ENCODE results near the gene DHX15. TPM values are rescaled to one million over a fixed set of nuclear protein-coding genes. Genes with fewer than 3 reads are reported as not detected.

DHX15 gene
- total RNA-seq, 2 donors from 2014 or later = 193 to 195 TPM

DNA sequence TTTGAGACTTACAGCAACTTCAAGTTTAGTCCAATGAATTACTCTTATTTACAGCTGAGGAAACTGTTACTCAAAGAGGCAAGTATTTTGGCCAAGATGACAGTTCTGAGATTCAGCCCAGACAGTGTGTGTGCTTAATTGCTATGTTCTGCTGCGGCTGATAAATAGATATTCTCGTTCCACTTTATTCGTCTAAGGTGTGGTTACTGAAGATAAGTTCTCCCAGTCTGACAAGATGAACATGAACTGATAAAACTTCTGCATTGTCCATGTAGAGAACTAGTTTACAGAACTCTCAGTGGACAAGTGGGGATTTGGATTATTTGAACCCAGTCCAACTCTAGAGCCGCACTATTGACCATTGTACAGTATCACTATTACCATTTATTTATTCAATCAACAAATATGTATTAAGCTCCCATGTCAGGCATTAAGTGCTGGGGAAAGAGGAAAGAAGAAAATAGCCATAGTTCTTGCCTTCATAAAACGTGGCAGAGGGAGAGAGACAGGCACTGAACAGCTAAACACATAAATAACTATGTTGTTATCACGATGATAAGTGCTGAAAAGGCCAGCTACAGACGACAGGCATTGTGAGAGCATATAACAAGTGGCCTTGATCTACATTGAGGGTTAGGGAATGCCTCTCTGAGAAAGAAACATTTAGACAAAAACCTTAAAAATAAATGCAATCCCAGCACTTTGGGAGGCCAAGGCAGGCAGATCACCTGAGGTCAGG, 4.0 kb upstream of the DHX15 start:
- no peaks in the 10 kb centered on the region for H3K36me3 ChIP-seq (ENCODE audit: control insufficient read depth, insufficient read depth, low read length)
- H3K9ac ChIP-seq (ENCODE audit: extremely low read depth, low read length, poor library complexity, severe bottlenecking) = no peak overlapping the region
- no peaks in the 10 kb centered on the region for H3K36me3 Mint-ChIP-seq (ENCODE audit: low read depth)
- H3K4me1 Mint-ChIP-seq = no peaks in the 10 kb centered on the region
- WGBS, 2 experiments (ENCODE audit: insufficient coverage in 1 of 2, insufficient read length in 1 of 2) = 87 to 88% methylated on average over 4 to 6 of the region's 7 CpGs
- H3K27me3 Mint-ChIP-seq (ENCODE audit: insufficient read depth) = no peaks in the 10 kb centered on the region
- H3K9me3 ChIP-seq (ENCODE audit: control insufficient read depth, low read length) = peaks cover 24% of the 10 kb centered on the region
- DNase-seq = no peak
- H3K27ac ChIP-seq (ENCODE audit: low read depth, low read length) = no peak overlapping the region
- H3K27ac Mint-ChIP-seq = no peak overlapping the region
- no peak overlapping the region for H3K4me3 ChIP-seq (ENCODE audit: low read length)
- no peaks in the 10 kb centered on the region for H3K27me3 ChIP-seq (ENCODE audit: control insufficient read depth, insufficient read depth, low read length, poor library complexity, severe bottlenecking)
- no peaks in the 10 kb centered on the region for H3K4me1 ChIP-seq (ENCODE audit: control insufficient read depth, insufficient read depth, low read length)
- TF ChIP-seq, protein P1, sequence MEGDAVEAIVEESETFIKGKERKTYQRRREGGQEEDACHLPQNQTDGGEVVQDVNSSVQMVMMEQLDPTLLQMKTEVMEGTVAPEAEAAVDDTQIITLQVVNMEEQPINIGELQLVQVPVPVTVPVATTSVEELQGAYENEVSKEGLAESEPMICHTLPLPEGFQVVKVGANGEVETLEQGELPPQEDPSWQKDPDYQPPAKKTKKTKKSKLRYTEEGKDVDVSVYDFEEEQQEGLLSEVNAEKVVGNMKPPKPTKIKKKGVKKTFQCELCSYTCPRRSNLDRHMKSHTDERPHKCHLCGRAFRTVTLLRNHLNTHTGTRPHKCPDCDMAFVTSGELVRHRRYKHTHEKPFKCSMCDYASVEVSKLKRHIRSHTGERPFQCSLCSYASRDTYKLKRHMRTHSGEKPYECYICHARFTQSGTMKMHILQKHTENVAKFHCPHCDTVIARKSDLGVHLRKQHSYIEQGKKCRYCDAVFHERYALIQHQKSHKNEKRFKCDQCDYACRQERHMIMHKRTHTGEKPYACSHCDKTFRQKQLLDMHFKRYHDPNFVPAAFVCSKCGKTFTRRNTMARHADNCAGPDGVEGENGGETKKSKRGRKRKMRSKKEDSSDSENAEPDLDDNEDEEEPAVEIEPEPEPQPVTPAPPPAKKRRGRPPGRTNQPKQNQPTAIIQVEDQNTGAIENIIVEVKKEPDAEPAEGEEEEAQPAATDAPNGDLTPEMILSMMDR (conservative IDR thresholded peaks at IDR 0.05) = no peak
- peaks cover 31% of the 10 kb centered on the region for H3K9me3 Mint-ChIP-seq
- no peak overlapping the region for H3K4me3 Mint-ChIP-seq

DNA sequence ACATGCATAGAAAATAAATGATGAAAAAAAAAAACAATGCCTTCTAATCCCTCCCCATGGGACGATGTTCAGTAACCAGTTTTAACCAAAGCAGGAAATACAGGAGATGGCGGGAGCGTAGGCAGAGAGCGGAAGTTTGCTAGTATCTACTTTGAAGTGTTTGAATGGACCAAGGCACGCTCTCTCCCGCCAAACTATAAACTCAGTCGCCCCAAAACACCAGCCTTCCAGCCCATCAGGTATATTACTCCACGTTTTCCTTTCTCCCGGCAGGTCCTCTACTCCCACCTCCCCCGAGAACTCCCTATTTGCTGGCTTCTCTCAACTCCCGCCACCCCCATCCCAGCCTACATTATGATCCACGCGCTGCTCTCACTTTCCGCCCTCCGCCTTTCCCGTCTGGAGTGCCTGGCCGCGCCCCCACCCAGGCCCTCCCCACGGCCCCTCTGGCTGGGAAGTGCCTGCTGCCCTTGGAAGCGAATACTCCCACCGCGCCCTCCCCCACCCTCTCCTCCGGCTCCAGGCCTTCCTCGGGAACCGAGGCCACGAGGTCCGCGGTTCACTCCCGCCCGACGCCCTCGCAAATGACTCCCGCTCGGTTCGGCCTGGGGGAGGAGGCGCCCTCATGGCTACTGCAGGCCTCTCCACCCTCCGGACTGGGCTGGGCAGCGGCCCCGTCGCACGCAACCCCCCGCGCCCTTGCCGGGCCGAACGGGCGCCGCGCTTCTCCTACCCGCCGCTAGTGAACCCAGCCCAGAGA, 723 bp downstream of the DHX15 start:
- peak; percentile 80 for DNase-seq
- Histone ChIP-seq H3K4me1 (ENCODE audit: control insufficient read depth, insufficient read depth, low read length) (no peaks in the 10 kb centered on the region), H3K27ac (ENCODE audit: low read depth, low read length) (peak overlapping the region; percentile 96), H3K4me3 (ENCODE audit: low read length) (peak overlapping the region; percentile 90), H3K9ac (ENCODE audit: extremely low read depth, low read length, poor library complexity, severe bottlenecking) (peak overlapping the region; percentile 98), H3K9me3 (ENCODE audit: control insufficient read depth, low read length) (no peaks in the 10 kb centered on the region), H3K27me3 (ENCODE audit: control insufficient read depth, insufficient read depth, low read length, poor library complexity, severe bottlenecking) (no peaks in the 10 kb centered on the region), H3K36me3 (ENCODE audit: control insufficient read depth, insufficient read depth, low read length) (peaks cover 32% of the 10 kb centered on the region)
- H3K4me1 Mint-ChIP-seq = peaks cover 24% of the 10 kb centered on the region
- H3K9me3 Mint-ChIP-seq = peaks cover 3% of the 10 kb centered on the region
- peaks cover 28% of the 10 kb centered on the region for H3K36me3 Mint-ChIP-seq (ENCODE audit: low read depth)
- TF ChIP-seq, protein P1 (conservative IDR thresholded peaks at IDR 0.05) = peak; percentile 30
- H3K4me3 Mint-ChIP-seq = peak overlapping the region; percentile 93
- 0 to 2% methylated on average over 10 to 51 of the region's 51 CpGs for WGBS, 2 experiments (ENCODE audit: insufficient coverage in 1 of 2, insufficient read length in 1 of 2)
- H3K27me3 Mint-ChIP-seq (ENCODE audit: insufficient read depth) = no peaks in the 10 kb centered on the region
- H3K27ac Mint-ChIP-seq = peak overlapping the region; percentile 98

DNA sequence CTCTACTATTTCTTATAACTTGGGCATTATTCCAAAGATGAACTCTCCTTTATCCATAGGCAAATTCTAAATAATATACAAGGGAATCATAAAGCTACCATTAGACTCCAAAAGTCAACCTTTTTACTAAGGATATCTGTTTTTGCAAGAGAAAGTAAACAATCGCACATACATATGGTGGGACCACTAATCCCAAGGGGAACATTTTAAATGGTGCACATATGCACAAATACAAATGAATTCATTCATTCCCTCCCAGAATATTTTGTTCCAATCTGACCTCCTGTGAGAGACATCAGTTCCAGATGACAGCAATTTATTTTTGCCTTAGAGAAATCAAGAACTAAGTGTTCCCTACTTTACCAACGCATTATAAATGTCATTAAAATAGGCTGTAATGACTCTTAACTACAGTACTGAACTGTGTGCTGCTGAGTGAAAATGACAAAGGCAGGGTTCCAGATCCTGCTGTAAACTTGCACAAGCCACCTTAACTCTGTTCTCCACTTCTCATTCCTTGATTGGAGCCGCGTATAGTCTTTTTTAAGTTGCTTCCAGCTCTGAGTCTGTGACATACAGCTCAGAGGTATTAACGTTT, 2.0 kb downstream of the DHX15 start:
- WGBS, 2 experiments (ENCODE audit: insufficient coverage in 1 of 2, insufficient read length in 1 of 2) = 20 to 100% methylated on average over 1 to 5 of the region's 5 CpGs
- no peaks in the 10 kb centered on the region for H3K27me3 Mint-ChIP-seq (ENCODE audit: insufficient read depth)
- Histone ChIP-seq H3K9me3 (ENCODE audit: control insufficient read depth, low read length) (no peaks in the 10 kb centered on the region), H3K4me1 (ENCODE audit: control insufficient read depth, insufficient read depth, low read length) (no peaks in the 10 kb centered on the region), H3K27me3 (ENCODE audit: control insufficient read depth, insufficient read depth, low read length, poor library complexity, severe bottlenecking) (no peaks in the 10 kb centered on the region), H3K27ac (ENCODE audit: low read depth, low read length) (no peak overlapping the region), H3K36me3 (ENCODE audit: control insufficient read depth, insufficient read depth, low read length) (peaks cover 45% of the 10 kb centered on the region), H3K4me3 (ENCODE audit: low read length) (peak overlapping the region; percentile 90), H3K9ac (ENCODE audit: extremely low read depth, low read length, poor library complexity, severe bottlenecking) (peak overlapping the region; percentile 98)
- peaks cover 36% of the 10 kb centered on the region for H3K4me1 Mint-ChIP-seq
- TF ChIP-seq, protein P1 (conservative IDR thresholded peaks at IDR 0.05) = no peak
- H3K27ac Mint-ChIP-seq = peak overlapping the region; percentile 39
- H3K4me3 Mint-ChIP-seq = peak overlapping the region; percentile 93
- DNase-seq = no peak
- peaks cover 37% of the 10 kb centered on the region for H3K36me3 Mint-ChIP-seq (ENCODE audit: low read depth)
- H3K9me3 Mint-ChIP-seq = no peaks in the 10 kb centered on the region
